AG10803 (cell line): ENCODE results near the gene KIF25.
A peak's percentile ranks its signal among the peaks of the same experiment; 100 is the strongest.

Experiments used
- DNase-seq: peaks from one replicate; pipeline ENCODE4 v3.0.0; 2010; ENCODE audit warnings: low read depth
- H3K4me3 ChIP-seq: 2 replicates; pipeline ENCODE4 v1.5.1; 2011; ENCODE audit warnings: mild to moderate bottlenecking, low read length, control low read depth
- TF ChIP-seq, protein P1 (sequence below): conservative IDR thresholded peaks from 2 replicates; pipeline ENCODE4 v1.5.1; 2011; ENCODE audit warnings: mild to moderate bottlenecking, low read length, control low read depth, inconsistent platforms

The KIF25 gene

GRCh38 chr6:167965592-167966539 is 31.6 kb upstream of the KIF25 start:
- TF ChIP-seq, protein P1, sequence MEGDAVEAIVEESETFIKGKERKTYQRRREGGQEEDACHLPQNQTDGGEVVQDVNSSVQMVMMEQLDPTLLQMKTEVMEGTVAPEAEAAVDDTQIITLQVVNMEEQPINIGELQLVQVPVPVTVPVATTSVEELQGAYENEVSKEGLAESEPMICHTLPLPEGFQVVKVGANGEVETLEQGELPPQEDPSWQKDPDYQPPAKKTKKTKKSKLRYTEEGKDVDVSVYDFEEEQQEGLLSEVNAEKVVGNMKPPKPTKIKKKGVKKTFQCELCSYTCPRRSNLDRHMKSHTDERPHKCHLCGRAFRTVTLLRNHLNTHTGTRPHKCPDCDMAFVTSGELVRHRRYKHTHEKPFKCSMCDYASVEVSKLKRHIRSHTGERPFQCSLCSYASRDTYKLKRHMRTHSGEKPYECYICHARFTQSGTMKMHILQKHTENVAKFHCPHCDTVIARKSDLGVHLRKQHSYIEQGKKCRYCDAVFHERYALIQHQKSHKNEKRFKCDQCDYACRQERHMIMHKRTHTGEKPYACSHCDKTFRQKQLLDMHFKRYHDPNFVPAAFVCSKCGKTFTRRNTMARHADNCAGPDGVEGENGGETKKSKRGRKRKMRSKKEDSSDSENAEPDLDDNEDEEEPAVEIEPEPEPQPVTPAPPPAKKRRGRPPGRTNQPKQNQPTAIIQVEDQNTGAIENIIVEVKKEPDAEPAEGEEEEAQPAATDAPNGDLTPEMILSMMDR, result no peak
- H3K4me3 ChIP-seq, result no peak overlapping the region
- no peak for DNase-seq

GRCh38 chr6:167966540-167966905 is 30.9 kb upstream of the KIF25 start:
- TF ChIP-seq, protein P1, result no peak
- H3K4me3 ChIP-seq, result no peak overlapping the region
- no peak for DNase-seq

DNA sequence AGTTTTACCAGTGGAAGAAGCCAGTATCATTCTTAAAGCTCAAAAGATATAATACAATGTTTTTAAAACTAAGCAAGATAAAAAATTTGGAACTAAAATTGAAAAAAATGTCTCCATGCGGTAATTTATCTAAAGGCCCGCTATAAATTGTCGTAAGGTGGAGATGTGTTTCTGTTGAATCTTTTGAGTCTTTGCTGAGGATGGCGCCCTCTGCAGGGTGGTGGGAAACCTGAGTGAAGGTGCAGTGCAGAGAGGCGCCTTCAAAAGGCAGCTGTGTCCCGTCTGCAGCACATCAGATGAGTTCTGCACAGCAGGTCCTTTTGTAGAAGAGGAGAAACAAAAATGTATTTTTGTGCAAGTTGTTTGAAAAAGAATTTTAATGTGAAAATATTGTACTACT is 29.4 kb upstream of the KIF25 start:
- H3K4me3 ChIP-seq, result no peak overlapping the region
- TF ChIP-seq, protein P1, result peak; percentile 25
- no peak for DNase-seq

DNA sequence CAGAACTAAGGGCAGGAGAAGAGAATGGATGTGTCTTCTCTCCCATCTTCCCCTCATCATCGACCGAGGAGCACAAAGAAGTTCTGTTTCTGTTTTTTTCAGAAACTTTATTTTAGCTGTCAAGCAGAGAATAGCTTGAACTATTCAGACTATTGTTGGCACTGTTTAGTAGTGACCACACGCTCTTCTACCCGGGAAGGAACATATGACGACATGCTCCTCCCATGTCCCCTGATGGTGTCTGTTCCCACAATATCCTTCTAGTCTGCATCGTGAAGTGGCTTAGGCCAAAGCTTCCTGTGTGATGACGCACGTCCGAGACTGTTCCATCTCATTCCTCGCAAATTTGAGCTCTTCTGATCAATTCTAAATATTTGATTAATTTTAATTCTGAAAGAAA is 27.2 kb upstream of the KIF25 start:
- H3K4me3 ChIP-seq, result no peak overlapping the region
- no peak for DNase-seq
- TF ChIP-seq, protein P1, result no peak

DNA sequence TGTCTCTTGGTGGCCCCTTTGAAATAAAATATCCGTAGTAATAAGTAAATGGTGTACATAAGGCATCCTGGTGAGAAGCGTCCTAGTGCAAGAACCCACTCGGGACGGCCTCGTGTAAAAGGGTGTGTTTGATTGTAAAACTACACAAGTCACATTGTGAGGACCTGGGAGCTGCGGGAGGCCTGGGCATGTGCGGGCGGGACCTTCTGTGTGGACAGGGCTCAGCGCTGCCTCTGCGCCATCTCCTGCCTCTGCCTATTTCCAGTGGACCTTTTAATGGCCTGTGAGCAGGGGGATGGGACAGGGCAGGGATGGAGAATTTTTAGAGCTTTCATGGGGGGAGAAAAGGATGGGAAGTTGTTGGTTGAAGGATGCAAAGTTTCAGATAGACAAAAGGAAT is 25.3 kb upstream of the KIF25 start:
- DNase-seq, result no peak
- H3K4me3 ChIP-seq, result no peak overlapping the region

GRCh38 chr6:167973148-167973885 is 24.2 kb upstream of the KIF25 start:
- DNase-seq, result no peak
- TF ChIP-seq, protein P1, result no peak
- H3K4me3 ChIP-seq, result no peak overlapping the region

More for the DNA sequence above, 25.3 kb upstream of the KIF25 start:
- TF ChIP-seq, protein P1, result no peak
